SU-DHL-6 (cell line): ENCODE data around the gene THOC1.

ENCODE experiments used
- EZH2phosphoT487 ChIP-seq: fragments of 200-600 bp; sonication (generic), shearing (Covaris generic); conservative IDR thresholded peaks from 2 replicates; pipeline ENCODE4 v1.6.1; 2018; ENCODE audit warnings: mild to moderate bottlenecking, antibody characterized with exemption, low read length, moderate library complexity, mixed read lengths
- TF ChIP-seq, protein P1 (sequence below): fragments of 200-600 bp; sonication (generic); IDR thresholded peaks from one replicate; pipeline ENCODE4 v1.5.1; 2017; ENCODE audit warnings: antibody characterized with exemption, mild to moderate bottlenecking, low read length, moderate library complexity; ENCODE audit not compliant: insufficient read depth, poor library complexity, severe bottlenecking

GRCh38 chr18:267688-268552 is at the start of gene THOC1:
- TF ChIP-seq, protein P1, sequence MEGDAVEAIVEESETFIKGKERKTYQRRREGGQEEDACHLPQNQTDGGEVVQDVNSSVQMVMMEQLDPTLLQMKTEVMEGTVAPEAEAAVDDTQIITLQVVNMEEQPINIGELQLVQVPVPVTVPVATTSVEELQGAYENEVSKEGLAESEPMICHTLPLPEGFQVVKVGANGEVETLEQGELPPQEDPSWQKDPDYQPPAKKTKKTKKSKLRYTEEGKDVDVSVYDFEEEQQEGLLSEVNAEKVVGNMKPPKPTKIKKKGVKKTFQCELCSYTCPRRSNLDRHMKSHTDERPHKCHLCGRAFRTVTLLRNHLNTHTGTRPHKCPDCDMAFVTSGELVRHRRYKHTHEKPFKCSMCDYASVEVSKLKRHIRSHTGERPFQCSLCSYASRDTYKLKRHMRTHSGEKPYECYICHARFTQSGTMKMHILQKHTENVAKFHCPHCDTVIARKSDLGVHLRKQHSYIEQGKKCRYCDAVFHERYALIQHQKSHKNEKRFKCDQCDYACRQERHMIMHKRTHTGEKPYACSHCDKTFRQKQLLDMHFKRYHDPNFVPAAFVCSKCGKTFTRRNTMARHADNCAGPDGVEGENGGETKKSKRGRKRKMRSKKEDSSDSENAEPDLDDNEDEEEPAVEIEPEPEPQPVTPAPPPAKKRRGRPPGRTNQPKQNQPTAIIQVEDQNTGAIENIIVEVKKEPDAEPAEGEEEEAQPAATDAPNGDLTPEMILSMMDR, result no peak
- no peak for TF ChIP-seq EZH2phosphoT487
